ENCODE results near the gene RNF187. TPM values are rescaled to one million over a fixed set of nuclear protein-coding genes. Genes with fewer than 3 reads are reported as not detected.

The RNF187 gene
- total and polyA plus RNA-seq, 8 donors, result 8.9 to 44.6 (median 27.8) TPM

DNA sequence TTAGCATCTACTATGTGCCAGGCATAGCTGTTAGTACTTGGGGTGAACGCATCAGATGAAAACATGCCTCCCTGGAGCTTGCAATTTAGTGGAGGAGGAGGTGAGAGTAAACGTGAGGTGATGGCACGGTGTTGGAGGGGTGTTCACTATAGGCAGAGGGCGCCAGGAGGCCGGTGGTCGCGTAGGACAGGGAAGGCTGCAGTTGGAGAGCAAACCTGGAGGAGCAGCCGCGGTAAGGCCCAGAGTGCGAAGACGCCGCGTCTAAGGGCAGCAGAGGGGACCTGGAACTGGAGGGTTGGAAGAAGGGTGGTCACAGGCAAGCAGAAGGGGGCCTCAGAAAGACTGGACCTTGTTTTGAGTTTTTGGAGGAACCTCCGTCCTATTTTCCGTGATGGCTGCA lies 40.3 kb upstream of the RNF187 start:
- TF ChIP-seq EP300 (IDR thresholded peaks at IDR 0.05) (no peak), POLR2A (IDR thresholded peaks at IDR 0.05) (no peak), POLR2AphosphoS5 (IDR thresholded peaks at IDR 0.05) (no peak)
- TF ChIP-seq, protein P1, sequence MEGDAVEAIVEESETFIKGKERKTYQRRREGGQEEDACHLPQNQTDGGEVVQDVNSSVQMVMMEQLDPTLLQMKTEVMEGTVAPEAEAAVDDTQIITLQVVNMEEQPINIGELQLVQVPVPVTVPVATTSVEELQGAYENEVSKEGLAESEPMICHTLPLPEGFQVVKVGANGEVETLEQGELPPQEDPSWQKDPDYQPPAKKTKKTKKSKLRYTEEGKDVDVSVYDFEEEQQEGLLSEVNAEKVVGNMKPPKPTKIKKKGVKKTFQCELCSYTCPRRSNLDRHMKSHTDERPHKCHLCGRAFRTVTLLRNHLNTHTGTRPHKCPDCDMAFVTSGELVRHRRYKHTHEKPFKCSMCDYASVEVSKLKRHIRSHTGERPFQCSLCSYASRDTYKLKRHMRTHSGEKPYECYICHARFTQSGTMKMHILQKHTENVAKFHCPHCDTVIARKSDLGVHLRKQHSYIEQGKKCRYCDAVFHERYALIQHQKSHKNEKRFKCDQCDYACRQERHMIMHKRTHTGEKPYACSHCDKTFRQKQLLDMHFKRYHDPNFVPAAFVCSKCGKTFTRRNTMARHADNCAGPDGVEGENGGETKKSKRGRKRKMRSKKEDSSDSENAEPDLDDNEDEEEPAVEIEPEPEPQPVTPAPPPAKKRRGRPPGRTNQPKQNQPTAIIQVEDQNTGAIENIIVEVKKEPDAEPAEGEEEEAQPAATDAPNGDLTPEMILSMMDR (IDR thresholded peaks at IDR 0.05), result no peak
- no peak for DNase-seq
- Histone ChIP-seq H3K27ac (no peak overlapping the region), H3K36me3 (no peaks in the 10 kb centered on the region), H3K9me3 (no peaks in the 10 kb centered on the region), H3K4me3 (no peak overlapping the region), H3K27me3 (peaks cover 5 to 58% (median 51%) of the 10 kb centered on the region in 3 donors), H3K4me1 (peaks cover 9 to 16% (median 14%) of the 10 kb centered on the region in 4 donors)
- 52 to 71% (median 59%) methylated on average over 15 of the region's 15 CpGs for whole genome bisulfite sequencing, 5 donors
- intact Hi-C loops (cut with DNase I; ENCODE audit: low total_unique reads), result no loop called here

DNA sequence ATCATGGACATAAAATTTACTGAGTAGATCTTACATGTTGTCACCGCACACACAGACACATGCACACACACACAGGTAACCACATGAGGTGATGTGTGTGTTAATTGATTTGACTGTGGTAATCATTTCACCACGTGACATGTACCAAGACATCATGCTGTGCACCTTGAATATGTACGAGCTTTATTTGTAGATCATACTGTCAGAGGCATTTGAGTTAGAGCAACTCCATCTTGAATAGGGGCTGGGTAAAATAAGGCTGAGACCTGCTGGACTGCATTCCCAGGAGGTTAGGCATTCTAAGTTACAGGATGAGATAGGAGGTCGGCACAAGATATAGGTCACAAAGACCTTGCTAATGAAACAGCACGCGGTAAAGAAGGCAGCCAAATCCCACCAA lies 38.8 kb upstream of the RNF187 start:
- Histone ChIP-seq H3K4me3 (no peak overlapping the region), H3K4me1 (peaks cover 9 to 16% (median 14%) of the 10 kb centered on the region in 4 donors), H3K9me3 (no peaks in the 10 kb centered on the region), H3K36me3 (no peaks in the 10 kb centered on the region), H3K27me3 (peaks cover 0 to 42% (median 36%) of the 10 kb centered on the region in 3 donors), H3K27ac (no peak overlapping the region)
- TF ChIP-seq POLR2A (IDR thresholded peaks at IDR 0.05), result no peak
- TF ChIP-seq, protein P1 (IDR thresholded peaks at IDR 0.05), result no peak
- TF ChIP-seq POLR2AphosphoS5 (IDR thresholded peaks at IDR 0.05), result no peak
- TF ChIP-seq EP300 (IDR thresholded peaks at IDR 0.05), result no peak
- DNase-seq, result no peak
- 63 to 73% (median 72%) methylated on average over 6 of the region's 6 CpGs for WGBS, 5 donors
- intact Hi-C loops (cut with DNase I; ENCODE audit: low total_unique reads), result no loop called here

DNA sequence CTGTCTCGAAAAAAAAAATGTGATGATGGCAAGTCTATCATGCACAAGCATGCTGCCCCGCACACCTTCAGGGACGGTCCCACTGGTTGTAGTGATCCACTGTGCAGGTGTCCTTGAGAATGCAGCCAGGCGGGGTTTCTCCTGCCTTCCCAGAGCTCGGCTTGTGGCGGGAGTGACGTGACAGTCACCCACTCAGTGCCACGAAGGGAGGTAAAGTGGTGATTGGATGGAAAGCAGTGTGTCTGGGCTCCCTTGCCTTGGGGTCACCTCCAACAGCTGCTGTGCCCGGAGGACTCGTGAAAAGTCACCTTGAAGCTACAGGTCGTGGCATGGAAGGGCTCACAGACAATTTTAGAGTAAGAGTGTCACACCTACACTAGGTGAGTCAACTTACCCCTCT lies 37.0 kb upstream of the RNF187 start:
- peaks cover 9 to 14% (median 12%) of the 10 kb centered on the region in 4 donors for H3K4me1 ChIP-seq
- TF ChIP-seq POLR2AphosphoS5 (IDR thresholded peaks at IDR 0.05), result no peak
- no peak for TF ChIP-seq POLR2A (IDR thresholded peaks at IDR 0.05)
- TF ChIP-seq, protein P1 (IDR thresholded peaks at IDR 0.05), result no peak
- TF ChIP-seq EP300 (IDR thresholded peaks at IDR 0.05), result no peak
- intact Hi-C loops (cut with DNase I; ENCODE audit: low total_unique reads), result no loop called here
- no peaks in the 10 kb centered on the region for H3K9me3 ChIP-seq
- DNase-seq, result no peak
- WGBS, 5 donors, result 79 to 87% (median 85%) methylated on average over 7 to 11 of the region's 11 CpGs
- peaks cover 0 to 30% (median 24%) of the 10 kb centered on the region in 3 donors for H3K27me3 ChIP-seq
- no peak overlapping the region for H3K27ac ChIP-seq
- H3K4me3 ChIP-seq, result no peak overlapping the region
- no peaks in the 10 kb centered on the region for H3K36me3 ChIP-seq

DNA sequence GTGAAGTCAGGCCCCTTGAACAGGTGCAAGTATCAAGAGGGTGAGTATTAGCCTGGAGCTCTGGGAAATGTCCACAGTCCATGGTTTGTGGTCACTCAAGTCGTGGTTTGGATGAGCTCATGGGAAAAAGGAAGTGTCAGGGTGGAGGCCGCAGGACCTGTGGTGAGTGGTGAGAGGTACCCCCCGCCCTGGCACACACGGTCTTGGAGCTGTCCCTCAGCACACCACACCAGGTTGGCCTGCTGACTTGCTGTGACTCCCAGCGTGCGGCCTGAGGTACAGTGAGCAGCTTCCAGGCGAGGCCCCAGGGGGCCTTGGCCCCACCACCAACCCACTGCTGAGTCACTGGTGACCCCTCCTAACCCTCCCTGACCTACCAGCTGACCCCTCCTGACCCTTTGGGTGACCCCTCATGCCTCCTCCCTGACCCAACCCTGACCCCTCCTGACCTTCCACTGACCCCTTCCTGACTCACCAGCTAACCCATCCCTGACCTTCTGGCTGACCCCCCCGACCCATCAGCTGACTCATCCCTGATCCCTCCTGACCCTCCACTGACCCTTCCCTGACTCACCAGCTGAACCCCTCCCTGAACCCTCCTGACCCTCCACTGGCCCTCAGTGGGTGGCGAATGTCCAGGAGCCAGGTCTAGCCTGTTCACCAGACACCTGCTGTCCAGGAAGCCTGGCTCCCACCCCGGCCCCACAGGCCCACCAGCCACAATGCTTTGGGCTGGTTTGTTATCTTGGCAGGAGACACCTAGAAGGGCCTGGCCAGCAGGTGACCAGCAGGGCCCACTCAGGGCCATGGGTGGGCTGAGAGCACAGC lies 34.8 kb upstream of the RNF187 start:
- H3K27me3 ChIP-seq, result peaks cover 0 to 23% (median 5%) of the 10 kb centered on the region in 3 donors
- 71 to 88% (median 81%) methylated on average over 9 to 10 of the region's 10 CpGs for WGBS, 5 donors
- no peak for DNase-seq
- H3K4me1 ChIP-seq, result peaks cover 0 to 12% (median 7%) of the 10 kb centered on the region in 4 donors
- intact Hi-C loops (cut with DNase I; ENCODE audit: low total_unique reads), result no loop called here
- no peaks in the 10 kb centered on the region for H3K9me3 ChIP-seq
- H3K27ac ChIP-seq, result no peak overlapping the region
- no peak for TF ChIP-seq POLR2AphosphoS5 (IDR thresholded peaks at IDR 0.05)
- TF ChIP-seq EP300 (IDR thresholded peaks at IDR 0.05), result no peak
- TF ChIP-seq, protein P1 (IDR thresholded peaks at IDR 0.05), result no peak
- TF ChIP-seq POLR2A (IDR thresholded peaks at IDR 0.05), result no peak
- H3K36me3 ChIP-seq, result no peaks in the 10 kb centered on the region
- H3K4me3 ChIP-seq, result no peak overlapping the region

Data from stomach (tissue), 9 donors.